ENCODE results near the gene SCYGR1. TPM values are rescaled to one million over a fixed set of nuclear protein-coding genes. Genes with fewer than 3 reads are reported as not detected.

The SCYGR1 gene
- total RNA-seq, 1 experiment from 2014 or later, result not detected

- H3F3A ChIP-seq (ENCODE audit: insufficient read depth, low read depth), result no peaks in the 10 kb centered on the region
- H4K20me1 ChIP-seq (ENCODE audit: insufficient read depth), result no peaks in the 10 kb centered on the region
- TF ChIP-seq CTCF (conservative IDR thresholded peaks at IDR 0.05), result no peak
- no peak for TF ChIP-seq EZH2 (IDR thresholded peaks at IDR 0.05; ENCODE audit: low read depth)
- POLR2A ChIA-PET (ENCODE audit: unreplicated experiment), result no interaction called here
- no peak overlapping the region for H3K27ac ChIP-seq
- peaks cover 16% of the 10 kb centered on the region for H3K9me3 ChIP-seq (ENCODE audit: insufficient read depth, low read depth)
- no peak overlapping the region for H3K4me3 ChIP-seq
- H3K27me3 ChIP-seq (ENCODE audit: insufficient read depth, low read depth), result no peaks in the 10 kb centered on the region
- DNase-seq, result no peak
- H3K4me1 ChIP-seq (replicated peaks; ENCODE audit: insufficient read depth), result no peaks in the 10 kb centered on the region
- CTCF ChIA-PET, result no interaction called here
- no peaks in the 10 kb centered on the region for H3K9me2 ChIP-seq (ENCODE audit: insufficient read depth)
- H3K36me3 ChIP-seq (ENCODE audit: low read depth), result no peaks in the 10 kb centered on the region
- no peak overlapping the region for H3K4me2 ChIP-seq
- intact Hi-C loops (cut with micrococcal nuclease; ENCODE audit: unreplicated experiment), result no loop called here
- no TSS peak for BruUV-seq (replicated peaks)
- no peaks in the 10 kb centered on the region for H3K79me2 ChIP-seq (ENCODE audit: low read depth)
- H2AFZ ChIP-seq, result no peak overlapping the region
Observed at GRCh38 chr2:227428731-227429285, 41.1 kb upstream of the SCYGR1 start.

GRCh38 chr2:227423656-227424499 is 36.1 kb upstream of the SCYGR1 start:
- Histone ChIP-seq H3K4me3 (no peak overlapping the region), H3K79me2 (ENCODE audit: low read depth) (no peaks in the 10 kb centered on the region), H4K20me1 (ENCODE audit: insufficient read depth) (no peaks in the 10 kb centered on the region), H3F3A (ENCODE audit: insufficient read depth, low read depth) (no peaks in the 10 kb centered on the region), H3K4me2 (no peak overlapping the region), H2AFZ (no peak overlapping the region), H3K27me3 (ENCODE audit: insufficient read depth, low read depth) (no peaks in the 10 kb centered on the region), H3K4me1 (replicated peaks; ENCODE audit: insufficient read depth) (no peaks in the 10 kb centered on the region), H3K27ac (no peak overlapping the region), H3K9me3 (ENCODE audit: insufficient read depth, low read depth) (no peaks in the 10 kb centered on the region), H3K9me2 (ENCODE audit: insufficient read depth) (no peaks in the 10 kb centered on the region), H3K36me3 (ENCODE audit: low read depth) (no peaks in the 10 kb centered on the region)
- ChIA-PET CTCF (no interaction called here), POLR2A (ENCODE audit: unreplicated experiment) (no interaction called here)
- no peak for DNase-seq
- intact Hi-C loops (cut with micrococcal nuclease; ENCODE audit: unreplicated experiment), result no loop called here
- no TSS peak for BruUV-seq (replicated peaks)
- TF ChIP-seq EZH2 (IDR thresholded peaks at IDR 0.05; ENCODE audit: low read depth), result no peak
- no peak for TF ChIP-seq CTCF (conservative IDR thresholded peaks at IDR 0.05)

DNA sequence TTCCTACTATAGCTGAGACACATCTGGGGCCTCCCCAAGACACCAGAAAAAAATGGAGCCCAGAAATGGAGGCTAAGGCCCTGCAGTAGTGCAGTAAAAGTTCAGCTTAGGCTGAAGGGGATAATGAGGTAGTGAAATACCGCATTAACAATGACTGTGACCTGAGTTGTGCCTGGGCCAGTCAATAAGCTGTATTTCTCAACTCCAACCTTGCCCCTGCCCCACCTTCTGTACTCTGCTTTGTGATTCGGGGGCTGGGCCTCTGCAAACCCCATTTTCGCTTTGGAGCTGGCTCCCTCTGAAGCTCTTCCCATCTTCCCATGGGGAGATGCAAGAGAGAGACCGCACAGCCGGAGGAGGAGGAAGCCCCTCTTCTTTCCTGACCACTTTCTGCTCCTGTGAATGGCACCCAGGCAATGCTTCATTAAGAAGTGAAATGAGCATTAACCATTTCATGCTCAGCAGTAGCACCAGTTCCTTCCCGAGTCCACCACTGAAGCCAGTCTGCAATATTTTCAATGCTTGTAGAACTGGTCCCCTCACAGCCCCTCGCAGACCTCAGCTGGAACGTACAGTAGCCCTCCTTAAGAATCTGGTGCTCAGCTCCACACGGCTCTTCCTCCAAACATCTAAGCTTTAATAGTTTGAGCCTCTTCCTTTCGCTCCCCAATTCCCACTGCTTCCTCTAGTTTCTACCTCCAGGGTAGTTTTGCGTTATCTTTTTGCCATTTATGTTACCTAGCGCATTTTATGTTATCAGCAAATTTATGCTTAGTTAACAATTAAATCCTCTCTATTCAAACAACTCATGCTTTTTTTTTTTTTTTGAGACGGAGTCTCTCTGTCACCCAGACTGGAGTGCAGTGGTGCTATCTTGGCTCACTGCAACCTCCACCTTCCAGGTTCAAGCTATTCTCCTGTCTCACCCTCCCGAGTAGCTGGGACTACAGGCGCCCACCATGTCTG is 32.6 kb upstream of the SCYGR1 start:
- Histone ChIP-seq H4K20me1 (ENCODE audit: insufficient read depth) (no peaks in the 10 kb centered on the region), H3F3A (ENCODE audit: insufficient read depth, low read depth) (peaks cover 9% of the 10 kb centered on the region), H2AFZ (no peak overlapping the region), H3K4me2 (no peak overlapping the region), H3K27ac (no peak overlapping the region), H3K36me3 (ENCODE audit: low read depth) (no peaks in the 10 kb centered on the region), H3K9me3 (ENCODE audit: insufficient read depth, low read depth) (no peaks in the 10 kb centered on the region), H3K27me3 (ENCODE audit: insufficient read depth, low read depth) (no peaks in the 10 kb centered on the region), H3K9me2 (ENCODE audit: insufficient read depth) (no peaks in the 10 kb centered on the region), H3K79me2 (ENCODE audit: low read depth) (no peaks in the 10 kb centered on the region), H3K4me3 (no peak overlapping the region), H3K4me1 (replicated peaks; ENCODE audit: insufficient read depth) (peaks cover 11% of the 10 kb centered on the region)
- ChIA-PET POLR2A (ENCODE audit: unreplicated experiment) (no interaction called here), CTCF (no interaction called here)
- no peak for DNase-seq
- TF ChIP-seq CTCF (conservative IDR thresholded peaks at IDR 0.05) (no peak), EZH2 (IDR thresholded peaks at IDR 0.05; ENCODE audit: low read depth) (no peak)
- intact Hi-C loops (cut with micrococcal nuclease; ENCODE audit: unreplicated experiment), result no loop called here
- no TSS peak for BruUV-seq (replicated peaks)

Measured in PC-9 (cell line).